DMS 273 (cell line): Measurements from ENCODE around the gene SLC6A16.
"Not testable (repeated sequence)": the region's sequence is repeated elsewhere in the genome, so short reads cannot be mapped to it uniquely, and the experiment has no call there.

Experiments used
- DNase-seq: peaks from one replicate; lab custom pipeline; 2025; ENCODE audit not compliant: unreplicated experiment; lab: John Stamatoyannopoulos, UW

The SLC6A16 gene

DNA sequence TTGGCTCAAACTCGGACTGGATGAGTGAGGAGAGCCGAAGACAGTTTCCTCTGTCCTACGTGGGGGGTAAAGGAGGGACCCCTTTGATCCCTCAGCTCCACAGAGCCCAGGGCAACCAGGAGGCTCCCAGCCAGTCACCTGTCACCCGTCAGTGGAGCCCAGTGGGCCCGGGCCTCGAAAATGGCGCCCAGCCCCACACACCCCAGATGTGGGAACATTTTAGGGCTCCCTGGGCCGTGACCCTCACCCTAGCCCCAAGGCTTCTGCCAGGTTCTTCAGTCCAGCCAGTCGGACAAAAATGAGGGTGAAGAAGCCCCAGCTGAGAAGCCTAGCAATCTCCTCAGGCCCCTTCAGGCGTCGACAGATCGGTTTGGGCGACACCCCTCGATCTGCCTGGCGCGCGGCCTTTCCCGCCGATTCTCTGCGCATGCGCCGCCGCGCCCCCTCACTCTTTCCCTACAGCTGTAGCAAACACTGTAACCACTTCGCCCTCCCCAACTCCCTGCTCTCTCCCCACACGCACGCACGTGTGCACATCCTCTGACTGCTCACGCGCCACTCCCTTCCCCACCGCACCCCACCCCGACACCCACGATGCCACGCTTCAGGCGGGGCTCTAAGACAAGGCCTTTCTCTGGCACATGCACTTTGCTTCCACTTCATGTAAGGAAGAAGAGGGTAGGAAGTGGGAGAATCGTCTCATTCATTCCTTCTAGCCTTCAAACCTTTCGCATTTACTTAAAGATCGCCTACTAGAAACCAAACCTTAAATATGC, at the start of gene SLC6A16:
TSS of gene SLC6A16 (minus strand) at position 391 of the 776 bp plus-strand sequence. CDS start 13,844 bp downstream, outside the sequence.
- DNase-seq = no peak

- DNase-seq = not testable (repeated sequence)
Measured at GRCh38 chr19:49373174-49373573, 48.2 kb upstream of the SLC6A16 start.

GRCh38 chr19:49371184-49371583, 46.2 kb upstream of the SLC6A16 start:
- no peak for DNase-seq

GRCh38 chr19:49368711-49369358, 43.8 kb upstream of the SLC6A16 start:
- DNase-seq = peak; percentile 35

- no peak for DNase-seq
Measured at GRCh38 chr19:49366110-49366509, 41.1 kb upstream of the SLC6A16 start.

DNA sequence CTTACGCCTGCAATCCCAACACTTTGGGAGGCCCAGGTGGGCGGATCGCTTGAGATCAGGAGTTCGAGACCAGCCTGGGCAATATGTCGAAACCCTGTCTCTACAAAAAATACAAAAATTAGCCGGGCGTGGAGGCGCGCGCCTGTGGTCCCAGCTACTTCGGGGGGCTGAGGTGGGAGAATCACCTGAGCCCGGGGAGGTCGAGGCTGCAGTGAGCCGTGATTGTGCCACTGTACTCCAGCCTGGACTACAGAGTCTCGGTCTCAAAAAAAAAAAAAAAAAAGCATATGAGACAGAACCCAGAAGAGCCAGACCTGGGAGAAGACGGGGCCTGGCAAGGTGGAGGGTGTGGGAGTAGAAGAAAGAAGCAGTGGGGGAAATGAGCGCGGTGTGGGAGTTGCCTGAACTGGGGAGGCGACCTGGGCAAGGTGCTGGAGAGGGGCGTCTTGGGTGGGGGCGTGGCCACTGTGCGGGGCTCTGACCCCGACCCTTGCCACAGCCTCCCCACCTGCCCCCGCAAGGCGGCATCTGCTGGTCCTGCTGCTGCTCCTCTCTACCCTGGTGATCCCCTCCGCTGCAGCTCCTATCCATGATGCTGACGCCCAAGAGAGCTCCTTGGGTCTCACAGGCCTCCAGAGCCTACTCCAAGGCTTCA, 39.2 kb upstream of the SLC6A16 start:
- no peak for DNase-seq

- DNase-seq = peak; percentile 98
Measured at GRCh38 chr19:49363268-49364082, 38.5 kb upstream of the SLC6A16 start, which contains the start of gene DKKL1. Gene DKKL1, plus strand, starts transcription at chr19:49363877. Its CDS starts 122 bp downstream, at chr19:49363999.

DNA sequence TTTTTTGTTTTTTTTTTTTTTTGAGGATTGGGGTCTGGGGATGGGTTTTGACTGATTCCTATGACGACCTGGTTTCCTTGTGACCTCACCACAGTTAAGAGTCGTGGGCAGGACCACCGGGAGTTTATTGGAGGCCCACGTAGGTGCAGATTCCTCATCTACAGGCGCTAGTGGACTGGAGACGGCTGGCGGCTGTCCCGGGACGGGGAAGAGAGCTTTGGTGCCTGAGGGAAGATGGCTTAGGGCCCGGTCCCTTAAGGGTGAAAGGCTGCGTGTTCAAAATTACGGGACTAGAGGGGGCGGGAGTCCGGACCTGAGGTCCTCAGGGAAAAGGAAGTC, 37.9 kb upstream of the SLC6A16 start:
- peak; percentile 82 for DNase-seq

DNA sequence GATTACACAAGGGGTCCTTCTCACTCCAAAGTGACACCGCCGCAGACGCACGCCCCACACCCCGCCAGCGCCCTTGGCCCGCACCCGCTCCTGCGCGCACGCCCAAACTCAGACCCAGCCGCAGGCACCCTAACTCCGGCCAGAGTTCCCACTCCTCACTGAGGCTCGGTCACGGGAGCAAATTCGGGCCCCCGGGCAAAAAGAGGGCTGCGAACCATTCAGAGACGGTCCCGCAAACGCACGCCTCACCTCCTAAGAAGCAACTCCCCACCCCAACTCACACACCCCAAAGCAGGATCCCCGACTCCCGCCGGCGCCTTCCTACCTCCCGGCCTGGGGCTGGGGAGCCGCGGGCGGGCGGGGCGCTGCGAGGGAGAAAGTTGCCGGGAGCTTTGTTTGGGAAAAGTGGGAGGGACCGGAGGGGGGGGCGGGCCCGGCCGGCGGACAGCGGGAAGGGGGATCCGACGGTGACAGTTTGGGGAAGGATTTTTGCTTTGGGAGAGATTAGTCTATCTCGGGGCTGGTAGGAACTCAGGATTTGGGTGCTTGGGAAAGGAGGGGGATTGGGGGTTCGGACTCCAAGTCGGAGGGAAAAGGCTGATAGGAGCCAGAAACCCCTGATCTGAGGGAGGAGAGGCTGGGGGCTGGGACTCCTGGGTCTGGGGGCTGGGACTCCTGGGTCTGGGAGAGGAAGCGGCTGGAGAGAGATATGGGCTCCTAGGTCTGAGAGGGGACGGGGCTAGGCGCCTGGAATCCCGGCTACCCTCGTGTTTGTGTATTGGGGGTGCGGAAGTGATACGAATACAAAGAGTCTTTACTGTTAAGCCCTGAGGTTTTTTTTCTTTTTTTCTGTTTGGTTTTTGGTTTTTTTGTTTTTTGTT, 37.3 kb upstream of the SLC6A16 start, which contains the start of gene TEAD2:
TSS of gene TEAD2 (minus strand) at position 369 of the 881 bp plus-strand sequence. CDS start 2,341 bp downstream, outside the sequence.
- DNase-seq = peak; percentile 86

DNA sequence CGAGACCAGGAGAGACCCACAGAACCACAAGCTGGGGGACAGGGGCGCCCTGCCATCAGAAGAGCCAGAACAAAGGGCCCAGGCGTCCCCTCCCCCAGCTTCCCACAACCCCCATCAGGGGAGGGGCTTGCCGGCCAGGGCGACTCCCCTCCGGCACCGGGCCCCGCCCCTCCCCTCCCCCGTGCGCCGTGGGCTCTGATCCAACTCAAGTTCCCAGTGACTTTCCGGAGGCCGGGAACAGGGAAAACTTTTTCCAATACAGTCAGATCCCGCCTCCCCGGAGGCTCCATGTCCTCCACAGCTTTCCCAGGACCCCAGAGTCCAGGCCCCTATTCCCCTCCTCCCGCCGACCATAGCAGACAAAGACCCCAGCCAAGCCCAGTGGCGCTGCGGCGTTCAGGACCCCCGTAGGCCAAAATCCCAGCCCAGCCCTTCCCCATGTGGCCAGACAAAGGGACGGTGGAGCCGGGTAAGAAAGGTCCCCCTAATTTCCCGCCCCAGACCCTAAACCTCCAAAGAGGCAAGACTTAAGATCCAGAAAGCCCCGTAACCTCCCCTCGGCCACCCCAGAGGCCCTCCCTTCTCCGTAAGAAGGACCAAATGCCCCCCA, 36.6 kb upstream of the SLC6A16 start:
- peak; percentile 80 for DNase-seq

- DNase-seq = no peak
Measured at GRCh38 chr19:49359851-49360820, 35.1 kb upstream of the SLC6A16 start.

DNA sequence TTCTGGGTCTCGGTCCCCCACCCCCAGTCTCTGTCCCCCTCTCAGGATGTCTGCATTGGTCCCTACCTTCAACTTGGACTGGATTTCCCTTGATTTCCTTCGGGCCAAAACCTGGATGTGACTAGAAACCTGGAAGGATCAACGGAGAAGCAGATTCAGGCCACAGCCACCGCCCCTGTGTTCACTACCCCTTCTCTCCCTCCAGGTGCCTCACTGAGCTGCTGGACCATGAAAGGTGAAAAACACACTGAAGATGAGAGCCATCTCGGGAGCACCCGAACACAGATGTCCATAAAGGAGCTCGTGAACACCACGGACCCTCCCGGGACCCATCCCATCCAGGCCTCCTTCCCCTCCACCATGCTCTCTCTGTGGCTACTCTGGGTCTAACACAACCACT, 32.2 kb upstream of the SLC6A16 start:
- no peak for DNase-seq

DNA sequence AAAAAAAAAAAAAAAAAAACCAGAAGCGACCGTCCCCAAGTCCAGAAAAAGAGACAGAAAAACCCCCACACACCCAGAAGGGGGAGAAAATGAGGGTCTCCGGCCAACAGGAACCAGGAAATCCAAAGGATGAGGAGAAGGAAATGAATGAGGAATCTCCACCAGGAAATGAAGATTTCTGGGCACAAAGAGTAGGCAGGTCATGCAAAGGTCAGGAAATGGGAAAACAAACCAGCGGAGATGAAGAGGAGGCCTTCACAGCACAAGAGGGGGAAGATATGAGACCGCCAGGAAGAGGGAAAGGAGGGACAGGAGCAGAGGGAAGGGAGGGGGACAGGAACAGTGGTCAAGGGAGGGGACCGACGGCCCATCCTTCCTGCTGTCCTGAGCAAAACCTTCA, 31.4 kb upstream of the SLC6A16 start:
- no peak for DNase-seq

DNA sequence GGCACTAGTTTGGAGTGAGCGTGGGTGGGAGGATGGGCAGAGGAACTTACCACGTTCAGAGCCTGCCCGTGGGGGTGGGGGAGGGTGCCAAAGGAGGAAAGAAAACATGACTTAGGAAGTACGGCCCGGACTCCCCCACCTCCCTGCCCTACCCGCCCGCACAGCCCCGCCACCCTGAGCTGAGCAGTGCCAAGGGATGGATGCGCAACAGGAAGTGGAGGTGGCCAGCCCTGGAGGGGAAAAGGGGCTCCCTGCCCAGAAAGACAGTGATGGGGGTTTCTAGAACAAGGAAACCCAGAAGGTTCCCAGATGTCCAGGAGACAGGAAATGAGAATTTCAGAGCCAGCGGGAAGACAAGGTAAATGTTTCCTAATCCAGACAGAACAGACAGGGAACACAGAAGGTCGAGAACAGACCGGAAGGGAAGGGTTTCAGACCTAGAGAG, 30.9 kb upstream of the SLC6A16 start:
- no peak for DNase-seq

DNA sequence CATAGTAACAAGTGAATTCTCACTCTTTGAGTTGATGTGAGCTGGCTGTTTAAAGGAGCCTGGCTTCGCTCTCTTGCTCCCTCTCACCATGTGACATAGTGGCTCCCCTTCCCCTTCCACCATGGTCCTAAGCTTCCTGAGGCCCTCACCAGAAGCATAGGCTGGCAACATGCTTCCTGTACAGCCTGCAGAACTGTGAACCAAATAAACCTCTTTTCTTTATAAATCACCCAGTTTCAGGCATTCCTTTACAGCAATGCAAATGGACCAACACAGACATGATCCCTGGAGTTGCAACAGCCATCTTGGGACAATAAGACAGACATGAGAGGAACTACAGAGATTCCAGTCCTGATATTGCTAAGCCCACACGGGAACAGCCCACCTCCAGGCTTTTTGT, 24.6 kb upstream of the SLC6A16 start:
- DNase-seq = no peak

DNA sequence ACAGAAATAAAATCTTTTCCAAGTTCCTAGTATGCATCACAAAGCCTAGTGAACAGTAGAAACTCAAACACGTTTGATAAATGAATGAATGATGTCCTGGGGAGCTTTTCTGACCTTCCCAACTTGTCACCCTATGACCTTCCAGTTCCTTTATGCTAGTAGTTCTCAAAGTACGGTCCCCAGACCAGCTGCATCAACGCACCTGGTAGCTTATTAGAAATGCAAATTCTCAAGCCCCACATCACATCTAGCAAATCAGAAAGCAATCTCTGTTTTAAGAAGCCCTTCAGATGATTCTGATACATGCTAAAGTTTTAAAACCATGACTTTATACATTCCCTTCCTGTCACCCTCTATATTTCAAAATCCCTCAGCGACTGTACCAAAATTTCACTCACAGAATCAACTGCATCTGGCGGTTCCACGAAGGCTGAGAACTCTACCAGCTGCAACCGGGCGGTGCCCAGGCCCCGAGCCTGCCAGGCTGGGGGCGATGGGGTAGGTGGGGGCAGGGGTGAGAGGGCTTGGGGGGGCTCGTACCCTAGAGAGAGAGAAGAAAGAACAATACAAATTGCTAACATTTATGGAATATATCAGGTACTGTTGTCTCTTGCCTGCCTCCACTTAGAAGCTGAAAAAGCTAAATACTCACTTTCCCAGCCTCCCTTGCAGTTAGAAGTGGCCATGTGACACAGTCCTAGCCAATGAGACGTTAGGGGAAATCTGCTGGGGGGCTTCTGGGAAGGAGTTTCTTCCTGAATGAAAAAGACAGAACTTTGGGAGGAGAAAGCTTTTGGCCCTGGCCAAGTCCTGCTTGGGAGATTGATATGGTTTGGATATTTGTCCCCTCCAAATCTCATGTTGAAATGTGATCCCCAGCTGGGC, 23.6 kb upstream of the SLC6A16 start:
- DNase-seq = no peak

DNA sequence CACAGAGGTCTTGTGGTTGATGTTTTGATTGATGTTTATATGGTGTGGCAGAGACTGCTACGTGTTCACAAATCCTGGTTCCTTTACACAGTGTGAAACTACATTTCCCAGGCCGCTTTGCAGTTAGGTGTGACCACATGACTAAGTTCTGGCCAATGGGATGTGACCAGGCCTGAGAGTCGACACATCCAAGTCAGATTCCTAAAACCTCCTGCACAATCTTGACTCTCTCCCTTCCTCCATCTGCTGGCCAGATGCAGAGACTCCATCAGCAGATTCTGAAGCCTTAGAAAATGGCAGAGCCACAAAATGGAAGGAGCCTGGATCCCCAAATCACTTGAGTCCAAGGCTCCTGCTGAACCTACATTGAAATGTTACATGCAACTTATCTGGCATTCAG, 22.8 kb upstream of the SLC6A16 start:
- DNase-seq = peak; percentile 89
